ENCODE measurements around the gene TAF6L.

DNA sequence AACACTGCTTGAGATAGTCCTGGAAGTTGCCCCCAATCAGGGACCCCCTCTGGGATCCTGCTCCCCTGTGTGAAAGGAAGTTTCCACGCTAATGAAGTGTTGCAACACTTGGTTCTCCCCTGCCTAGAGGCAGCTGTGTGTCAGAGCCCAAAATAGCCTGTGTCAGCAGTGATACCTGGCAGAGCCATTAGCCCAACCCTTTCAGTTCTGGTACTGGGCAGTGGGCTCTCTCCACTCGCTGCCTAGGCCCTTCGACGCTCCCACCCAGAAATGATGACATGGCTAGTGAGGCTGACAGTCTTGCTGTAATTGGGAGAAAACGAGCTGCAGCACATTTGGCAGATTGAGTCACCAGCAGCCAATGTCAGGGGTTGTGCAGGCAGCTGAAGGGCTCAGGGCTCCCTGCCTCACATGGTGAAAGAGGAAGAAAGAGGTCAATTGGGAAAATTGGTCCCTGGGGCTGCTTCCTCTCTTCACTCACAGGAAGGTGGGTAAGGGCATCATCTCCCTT, 35.5 kb downstream of the TAF6L start:
- no peak for TF ChIP-seq POLR2A (IDR thresholded peaks at IDR 0.05)
- TF ChIP-seq, protein P1, sequence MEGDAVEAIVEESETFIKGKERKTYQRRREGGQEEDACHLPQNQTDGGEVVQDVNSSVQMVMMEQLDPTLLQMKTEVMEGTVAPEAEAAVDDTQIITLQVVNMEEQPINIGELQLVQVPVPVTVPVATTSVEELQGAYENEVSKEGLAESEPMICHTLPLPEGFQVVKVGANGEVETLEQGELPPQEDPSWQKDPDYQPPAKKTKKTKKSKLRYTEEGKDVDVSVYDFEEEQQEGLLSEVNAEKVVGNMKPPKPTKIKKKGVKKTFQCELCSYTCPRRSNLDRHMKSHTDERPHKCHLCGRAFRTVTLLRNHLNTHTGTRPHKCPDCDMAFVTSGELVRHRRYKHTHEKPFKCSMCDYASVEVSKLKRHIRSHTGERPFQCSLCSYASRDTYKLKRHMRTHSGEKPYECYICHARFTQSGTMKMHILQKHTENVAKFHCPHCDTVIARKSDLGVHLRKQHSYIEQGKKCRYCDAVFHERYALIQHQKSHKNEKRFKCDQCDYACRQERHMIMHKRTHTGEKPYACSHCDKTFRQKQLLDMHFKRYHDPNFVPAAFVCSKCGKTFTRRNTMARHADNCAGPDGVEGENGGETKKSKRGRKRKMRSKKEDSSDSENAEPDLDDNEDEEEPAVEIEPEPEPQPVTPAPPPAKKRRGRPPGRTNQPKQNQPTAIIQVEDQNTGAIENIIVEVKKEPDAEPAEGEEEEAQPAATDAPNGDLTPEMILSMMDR (IDR thresholded peaks at IDR 0.05 in 8 of 11, conservative IDR thresholded peaks at IDR 0.05 in 3 of 11) = no peak
- peak in 2 of 3 donors; percentile 45 to 50 for TF ChIP-seq POLR2AphosphoS5 (IDR thresholded peaks at IDR 0.05)

Measured in spleen (tissue), 7 donors.